Esophagus muscularis mucosa (tissue), 4 donors: ENCODE results near the gene CST4. TPM values are rescaled to one million over a fixed set of nuclear protein-coding genes. Genes with fewer than 3 reads are reported as not detected.
A peak's percentile ranks its signal among the peaks of the same experiment; 100 is the strongest.

Experiments used
- DNase-seq: peaks from one replicate; pipeline ENCODE4 v3.0.0-alpha.2; 2017; ENCODE audit errors: extremely low spot score
- H3K27ac ChIP-seq, 4 donors: fragments of 200-600 bp; sonication (generic); replicated peaks in 1 of 4; 1 replicate in 3 of 4; 2 replicates in 1 of 4; pipeline ENCODE4 v1.5.1; 2016 to 2019; ENCODE audit warnings: mild to moderate bottlenecking in 1 of 4
- H3K27me3 ChIP-seq, 4 donors: fragments of 200-600 bp; sonication (generic); one replicate each; pipeline versions ENCODE4 v1.5.1 to v1.6.0; 2016 to 2019
- H3K36me3 ChIP-seq, 4 donors: fragments of 200-600 bp; sonication (generic); one replicate each; pipeline ENCODE4 v1.5.1; 2016 to 2019
- H3K4me1 ChIP-seq, 4 donors: fragments of 200-600 bp; sonication (generic); one replicate each; pipeline ENCODE4 v1.5.1; 2016 to 2019
- H3K4me3 ChIP-seq, 4 donors: fragments of 200-600 bp; sonication (generic); 1 replicate in 2 of 4; 2 replicates in 2 of 4; pipeline ENCODE4 v1.5.1; 2016 to 2019; ENCODE audit warnings: mild to moderate bottlenecking in 4 of 4, moderate library complexity in 1 of 4
- H3K9me3 ChIP-seq, 4 donors: fragments of 200-600 bp; sonication (generic); 1 replicate in 3 of 4; 2 replicates in 1 of 4; pipeline ENCODE4 v1.5.1; 2016 to 2019
- EP300 ChIP-seq: sonication (generic); formaldehyde crosslinking; IDR thresholded peaks from one replicate; pipeline ENCODE4 v1.6.1; 2017; ENCODE audit warnings: antibody characterized with exemption
- POLR2A ChIP-seq: fragments of 450-650 bp; IDR thresholded peaks from one replicate; pipeline ENCODE4 v1.6.1; 2017; ENCODE audit warnings: antibody characterized with exemption, moderate library complexity, mild to moderate bottlenecking, low read depth
- POLR2AphosphoS5 ChIP-seq, 2 donors: sonication (generic); formaldehyde crosslinking; IDR thresholded peaks; one replicate each; pipeline ENCODE4 v1.6.1; 2017; ENCODE audit warnings: antibody characterized with exemption in 2 of 2
- WGBS: methylation state at CpG from one replicate; pipeline ENCODE4 v1.1.5; 2018; 5-methylcytosine and 5-hydroxymethylcytosine counted together
- intact Hi-C: fragments of 100-400 bp; cut with DNase I; formaldehyde crosslinking; loops from one replicate; pipeline ENCODE4 v1.15.1; 2023
- total RNA-seq, 4 donors: library from RNA; depleted of rRNA; stranded (reverse); fragments of >200 nt; gene quantifications; one replicate each; pipeline versions ENCODE4 v1.1.0 to v1.2.1, GENCODE V29; 2016
- TF ChIP-seq, protein P1 (sequence below), 3 experiments: fragments of 200-600 bp in 2 of 3; fragments of 450-650 bp in 1 of 3; sonication (generic) in 2 of 3; IDR thresholded peaks; one replicate each; pipeline ENCODE4 v1.5.1; 2017 to 2019; ENCODE audit warnings: antibody characterized with exemption in 3 of 3, mild to moderate bottlenecking in 2 of 3, moderate library complexity in 1 of 3

The CST4 gene
- total RNA-seq, 4 donors from 2014 or later = not detected

DNA sequence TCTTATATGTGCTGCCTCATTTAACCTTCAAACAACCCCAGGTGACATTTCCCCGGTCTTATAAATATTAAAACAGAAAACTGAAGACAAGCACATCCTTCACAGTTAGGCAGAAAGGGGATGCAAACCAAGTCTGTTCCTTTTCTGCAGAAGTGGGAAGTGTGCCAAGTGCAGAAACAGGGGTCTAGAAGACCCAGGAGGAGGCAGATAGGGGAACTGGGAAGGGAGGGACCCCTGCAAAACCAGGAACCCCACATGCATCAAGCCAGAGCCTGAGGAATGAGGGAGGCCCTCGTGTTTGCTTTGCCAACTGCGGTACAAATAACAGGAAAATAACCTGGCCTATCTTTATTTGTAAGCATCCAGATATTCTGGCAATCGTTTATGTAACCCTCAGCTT lies 34.1 kb downstream of the CST4 start:
- WGBS = 58% methylated on average over 4 of the region's 4 CpGs
- intact Hi-C loops = no loop called here
- Histone ChIP-seq H3K9me3 (no peaks in the 10 kb centered on the region), H3K4me1 (peaks cover 19 to 42% (median 34%) of the 10 kb centered on the region in 4 donors), H3K27me3 (peaks cover 0 to 15% (median 0%) of the 10 kb centered on the region in 4 donors), H3K27ac (peak overlapping the region; percentile 60 to 77 (median 70)), H3K4me3 (no peak overlapping the region), H3K36me3 (no peaks in the 10 kb centered on the region)
- no peak for TF ChIP-seq POLR2AphosphoS5 (IDR thresholded peaks at IDR 0.05)
- TF ChIP-seq EP300 = no peak
- DNase-seq = peak; percentile 29

DNA sequence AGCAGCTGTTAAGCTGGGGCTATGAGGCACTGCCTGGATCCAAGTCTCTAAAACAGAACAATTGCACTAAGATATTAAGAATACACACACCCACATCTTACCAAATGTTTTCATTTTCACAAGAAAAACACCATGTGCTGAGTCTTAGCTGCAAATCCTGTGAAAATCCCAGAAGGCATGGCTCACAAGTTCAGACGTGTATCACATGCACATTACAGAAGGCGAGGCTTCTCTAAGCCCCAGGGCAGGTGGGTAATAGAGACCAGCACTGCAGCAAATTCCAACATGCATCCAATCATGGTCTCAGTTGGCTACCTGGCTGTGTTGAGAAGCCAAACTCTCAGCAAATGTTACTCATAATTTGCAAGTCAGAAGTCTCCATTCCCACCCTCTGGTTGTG lies 34.8 kb downstream of the CST4 start:
- Histone ChIP-seq H3K27ac (peak overlapping the region; percentile 60 to 77 (median 70)), H3K9me3 (no peaks in the 10 kb centered on the region), H3K36me3 (no peaks in the 10 kb centered on the region), H3K27me3 (peaks cover 0 to 15% (median 0%) of the 10 kb centered on the region in 4 donors), H3K4me1 (peaks cover 19 to 42% (median 34%) of the 10 kb centered on the region in 4 donors), H3K4me3 (no peak overlapping the region)
- DNase-seq = peak; percentile 45
- intact Hi-C loops = no loop called here
- WGBS = 62% methylated on average over 2 of the region's 2 CpGs
- TF ChIP-seq, protein P1, sequence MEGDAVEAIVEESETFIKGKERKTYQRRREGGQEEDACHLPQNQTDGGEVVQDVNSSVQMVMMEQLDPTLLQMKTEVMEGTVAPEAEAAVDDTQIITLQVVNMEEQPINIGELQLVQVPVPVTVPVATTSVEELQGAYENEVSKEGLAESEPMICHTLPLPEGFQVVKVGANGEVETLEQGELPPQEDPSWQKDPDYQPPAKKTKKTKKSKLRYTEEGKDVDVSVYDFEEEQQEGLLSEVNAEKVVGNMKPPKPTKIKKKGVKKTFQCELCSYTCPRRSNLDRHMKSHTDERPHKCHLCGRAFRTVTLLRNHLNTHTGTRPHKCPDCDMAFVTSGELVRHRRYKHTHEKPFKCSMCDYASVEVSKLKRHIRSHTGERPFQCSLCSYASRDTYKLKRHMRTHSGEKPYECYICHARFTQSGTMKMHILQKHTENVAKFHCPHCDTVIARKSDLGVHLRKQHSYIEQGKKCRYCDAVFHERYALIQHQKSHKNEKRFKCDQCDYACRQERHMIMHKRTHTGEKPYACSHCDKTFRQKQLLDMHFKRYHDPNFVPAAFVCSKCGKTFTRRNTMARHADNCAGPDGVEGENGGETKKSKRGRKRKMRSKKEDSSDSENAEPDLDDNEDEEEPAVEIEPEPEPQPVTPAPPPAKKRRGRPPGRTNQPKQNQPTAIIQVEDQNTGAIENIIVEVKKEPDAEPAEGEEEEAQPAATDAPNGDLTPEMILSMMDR (IDR thresholded peaks at IDR 0.05) = no peak
- TF ChIP-seq POLR2A = no peak
- TF ChIP-seq POLR2AphosphoS5 (IDR thresholded peaks at IDR 0.05) = no peak
- no peak for TF ChIP-seq EP300

DNA sequence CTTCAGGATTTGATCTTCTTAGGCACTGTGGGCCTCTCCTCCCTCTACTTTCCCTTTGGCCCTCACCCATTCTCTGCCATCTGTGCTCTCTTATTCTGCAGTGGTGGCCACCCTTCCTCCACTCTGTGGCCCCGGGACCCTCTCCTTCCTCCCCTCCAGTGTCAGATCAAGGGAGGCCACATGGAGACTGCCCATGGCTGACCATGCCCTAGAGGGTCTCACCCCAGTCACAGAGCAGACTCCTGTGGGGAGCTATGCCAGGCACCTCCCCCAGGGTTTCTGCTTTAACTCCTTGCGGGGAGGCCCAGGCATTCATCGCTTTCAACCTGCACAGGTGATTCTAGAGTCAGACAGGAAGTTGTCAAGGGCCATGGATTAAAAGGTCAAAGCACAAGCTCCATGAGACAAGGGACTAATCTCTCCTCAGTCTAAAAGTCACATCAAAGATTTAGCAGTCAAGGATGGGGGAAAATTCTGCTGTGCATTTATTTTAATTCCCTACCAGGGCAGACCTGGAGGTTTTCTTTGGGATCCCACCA lies 35.4 kb downstream of the CST4 start:
- intact Hi-C loops = no loop called here
- Histone ChIP-seq H3K27ac (peak overlapping the region; percentile 18 to 77 (median 52)), H3K36me3 (no peaks in the 10 kb centered on the region), H3K9me3 (no peaks in the 10 kb centered on the region), H3K27me3 (peaks cover 0 to 15% (median 0%) of the 10 kb centered on the region in 4 donors), H3K4me3 (no peak overlapping the region), H3K4me1 (peaks cover 19 to 42% (median 34%) of the 10 kb centered on the region in 4 donors)
- DNase-seq = peak; percentile 60
- TF ChIP-seq, protein P1 (IDR thresholded peaks at IDR 0.05) = no peak
- no peak for TF ChIP-seq POLR2A
- TF ChIP-seq EP300 = no peak
- no peak for TF ChIP-seq POLR2AphosphoS5 (IDR thresholded peaks at IDR 0.05)
- 93% methylated on average over 3 of the region's 3 CpGs for WGBS

DNA sequence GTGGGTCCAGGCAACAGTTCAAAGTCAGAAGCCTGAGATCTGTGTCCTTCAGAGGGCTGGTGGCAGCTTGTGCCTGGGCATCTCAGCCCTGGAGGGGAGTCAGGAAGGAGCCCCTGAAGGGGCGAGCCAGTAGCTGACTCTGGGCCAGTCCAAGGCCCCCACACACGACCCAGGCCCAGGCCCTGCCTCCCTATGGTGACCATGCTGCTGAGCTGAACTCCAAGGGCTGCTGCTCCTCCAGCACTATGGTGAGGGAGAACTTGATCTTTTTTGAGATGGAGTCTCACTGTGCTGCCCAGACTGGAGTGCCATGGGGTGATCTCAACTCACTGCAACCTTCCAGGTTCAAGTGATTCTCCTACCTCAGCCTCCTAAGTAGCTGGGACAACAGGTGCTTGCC lies 35.9 kb downstream of the CST4 start:
- intact Hi-C loops = no loop called here
- H3K36me3 ChIP-seq = no peaks in the 10 kb centered on the region
- peak; percentile 29 for DNase-seq
- no peaks in the 10 kb centered on the region for H3K9me3 ChIP-seq
- H3K4me1 ChIP-seq = peaks cover 19 to 42% (median 34%) of the 10 kb centered on the region in 4 donors
- H3K27me3 ChIP-seq = peaks cover 0 to 15% (median 0%) of the 10 kb centered on the region in 4 donors
- TF ChIP-seq, protein P1 (IDR thresholded peaks at IDR 0.05) = no peak
- no peak for TF ChIP-seq EP300
- no peak for TF ChIP-seq POLR2A
- TF ChIP-seq POLR2AphosphoS5 (IDR thresholded peaks at IDR 0.05) = no peak
- peak overlapping the region in 1 of 4 donors; percentile 28 for H3K27ac ChIP-seq
- no peak overlapping the region for H3K4me3 ChIP-seq
- WGBS = 40% methylated on average over 1 of the region's 2 CpGs

DNA sequence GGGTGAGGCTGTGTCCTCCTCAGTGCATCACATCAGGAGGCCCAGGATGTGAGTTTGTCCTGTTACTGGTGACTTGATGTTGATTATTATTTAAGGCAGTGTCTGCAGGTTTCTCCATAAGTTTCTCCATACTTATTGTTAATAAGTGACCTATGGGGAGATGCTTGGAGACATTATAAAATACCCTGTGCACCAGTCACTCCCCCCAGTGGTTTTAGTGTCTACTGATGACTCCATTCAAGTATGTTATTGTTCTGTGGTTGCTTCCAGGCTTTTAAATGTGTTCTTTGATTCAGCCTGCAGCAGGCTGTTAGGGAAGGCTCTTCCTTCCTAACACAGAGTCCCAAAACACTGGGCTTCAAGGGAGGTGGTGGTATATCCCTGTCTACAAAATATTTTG lies 36.5 kb downstream of the CST4 start:
- Histone ChIP-seq H3K36me3 (no peaks in the 10 kb centered on the region), H3K27ac (no peak overlapping the region), H3K4me3 (no peak overlapping the region), H3K4me1 (peaks cover 19 to 42% (median 34%) of the 10 kb centered on the region in 4 donors), H3K27me3 (peaks cover 0 to 15% (median 0%) of the 10 kb centered on the region in 4 donors), H3K9me3 (no peaks in the 10 kb centered on the region)
- intact Hi-C loops = no loop called here
- TF ChIP-seq POLR2AphosphoS5 (IDR thresholded peaks at IDR 0.05) (no peak), EP300 (no peak), POLR2A (no peak)
- TF ChIP-seq, protein P1 (IDR thresholded peaks at IDR 0.05) = no peak
- peak; percentile 34 for DNase-seq
